Mesenchymal stem cell (in vitro differentiated cells and primary cell): ENCODE results near the gene GADD45G.

Experiments
- DNase-seq: peaks from one replicate; pipeline ENCODE4 v3.0.0-alpha.2; 2013
- H2AFZ ChIP-seq: one replicate; pipeline ENCODE4 v1.6.1; 2013; ENCODE audit warnings: low read depth, mild to moderate bottlenecking, control low read depth, inconsistent platforms, low read length, moderate library complexity
- H2AK5ac ChIP-seq: 2 replicates; pipeline ENCODE4 v1.6.1; 2013; ENCODE audit warnings: low read length, moderate library complexity, mild to moderate bottlenecking, inconsistent platforms; ENCODE audit not compliant: severe bottlenecking
- H2BK120ac ChIP-seq: one replicate; pipeline ENCODE4 v1.6.1; 2013; ENCODE audit warnings: low read depth, mild to moderate bottlenecking, inconsistent platforms, low read length, moderate library complexity
- H2BK12ac ChIP-seq, 2 experiments: one replicate each; pipeline ENCODE4 v1.6.1; 2013; ENCODE audit warnings: inconsistent platforms in 2 of 2, low read length in 2 of 2, mild to moderate bottlenecking in 2 of 2, moderate library complexity in 2 of 2, control low read depth in 1 of 2
- H2BK15ac ChIP-seq: one replicate; pipeline ENCODE4 v1.6.1; 2013; ENCODE audit warnings: mild to moderate bottlenecking, low read depth, inconsistent platforms; ENCODE audit not compliant: poor library complexity, severe bottlenecking
- H2BK5ac ChIP-seq: 2 replicates; pipeline ENCODE4 v1.6.1; 2013; ENCODE audit warnings: low read depth, mild to moderate bottlenecking, low read length, control low read depth, inconsistent platforms; ENCODE audit not compliant: poor library complexity, severe bottlenecking
- H3K14ac ChIP-seq, 2 experiments: one replicate each; pipeline ENCODE4 v1.6.1; 2013; ENCODE audit warnings: inconsistent platforms in 2 of 2, low read length in 2 of 2, control low read depth in 1 of 2, mild to moderate bottlenecking in 1 of 2, moderate library complexity in 1 of 2
- H3K18ac ChIP-seq, 2 experiments: one replicate each; pipeline ENCODE4 v1.6.1; 2013; ENCODE audit warnings: inconsistent platforms in 2 of 2, low read length in 2 of 2, control low read depth in 1 of 2, low read depth in 1 of 2, mild to moderate bottlenecking in 1 of 2
- H3K23ac ChIP-seq, 2 experiments: one replicate each; pipeline ENCODE4 v1.6.1; 2013; ENCODE audit warnings: inconsistent platforms in 2 of 2, low read length in 2 of 2, mild to moderate bottlenecking in 2 of 2, moderate library complexity in 2 of 2, control low read depth in 1 of 2
- H3K27ac ChIP-seq: 2 replicates; pipeline ENCODE4 v1.5.1; 2013; ENCODE audit warnings: mild to moderate bottlenecking, moderate library complexity, low read length, control low read depth, inconsistent platforms; ENCODE audit not compliant: poor library complexity, severe bottlenecking
- H3K27me3 ChIP-seq, 2 experiments: 2 replicates each; pipeline versions ENCODE4 v1.6.1 to v1.7.0; 2013; ENCODE audit warnings: low read length in 2 of 2, mild to moderate bottlenecking in 2 of 2, moderate library complexity in 2 of 2, control low read depth in 1 of 2, inconsistent platforms in 1 of 2; ENCODE audit not compliant: control insufficient read depth in 1 of 2, insufficient read depth in 1 of 2
- H3K36me3 ChIP-seq, 2 experiments: 2 replicates each; pipeline versions ENCODE4 v1.6.1 to v1.7.0; 2013; ENCODE audit warnings: low read length in 2 of 2, control low read depth in 1 of 2, inconsistent platforms in 1 of 2, low read depth in 1 of 2, mild to moderate bottlenecking in 1 of 2; ENCODE audit not compliant: insufficient read depth in 2 of 2, control insufficient read depth in 1 of 2
- H3K4ac ChIP-seq, 2 experiments: one replicate each; pipeline ENCODE4 v1.6.1; 2013; ENCODE audit warnings: inconsistent platforms in 2 of 2, low read length in 2 of 2, mild to moderate bottlenecking in 2 of 2, moderate library complexity in 2 of 2, control low read depth in 1 of 2, low read depth in 1 of 2
- H3K4me1 ChIP-seq: 2 replicates; pipeline ENCODE4 v1.6.1; 2013; ENCODE audit warnings: low read depth, low read length, control low read depth; ENCODE audit not compliant: control insufficient read depth, insufficient read depth
- H3K4me2 ChIP-seq: 2 replicates; pipeline ENCODE4 v1.6.1; 2013; ENCODE audit warnings: low read length, mild to moderate bottlenecking, inconsistent platforms; ENCODE audit not compliant: poor library complexity, severe bottlenecking
- H3K4me3 ChIP-seq, 2 experiments: 2 replicates each; pipeline versions ENCODE4 v1.5.1 to v1.7.0; 2013; ENCODE audit warnings: low read length in 2 of 2, mild to moderate bottlenecking in 2 of 2, control low read depth in 1 of 2, low read depth in 1 of 2; ENCODE audit not compliant: insufficient read depth in 1 of 2
- H3K79me1 ChIP-seq: replicated peaks from 2 replicates; pipeline ENCODE4 v1.6.1; 2013; ENCODE audit warnings: mild to moderate bottlenecking, control low read depth, low read length, inconsistent platforms; ENCODE audit not compliant: poor library complexity, severe bottlenecking
- H3K9ac ChIP-seq: 2 replicates; pipeline ENCODE4 v1.7.0; 2013; ENCODE audit warnings: mild to moderate bottlenecking, low read length, moderate library complexity
- H3K9me3 ChIP-seq: 2 replicates; pipeline ENCODE4 v1.7.0; 2013; ENCODE audit warnings: mild to moderate bottlenecking, low read length; ENCODE audit not compliant: control insufficient read depth
- H4K8ac ChIP-seq: one replicate; pipeline ENCODE4 v1.6.1; 2013; ENCODE audit warnings: inconsistent platforms, mild to moderate bottlenecking, low read length, moderate library complexity
- H4K91ac ChIP-seq: one replicate; pipeline ENCODE4 v1.6.1; 2013; ENCODE audit warnings: mild to moderate bottlenecking, low read length, inconsistent platforms
- WGBS: methylation state at CpG from one replicate; pipeline ENCODE4 v1.1.7; 2013; ENCODE audit warnings: mixed read lengths; 5-methylcytosine and 5-hydroxymethylcytosine counted together

The GADD45G gene

GRCh38 chr9:89616411-89616810, 11.6 kb downstream of the GADD45G start:
- H3K9ac ChIP-seq = no peak overlapping the region
- H3K14ac ChIP-seq = no peak overlapping the region
- H4K8ac ChIP-seq = no peak overlapping the region
- peaks cover 12% of the 10 kb centered on the region for H3K9me3 ChIP-seq
- H3K4me1 ChIP-seq = no peaks in the 10 kb centered on the region
- no peaks in the 10 kb centered on the region for H3K79me1 ChIP-seq
- no peak overlapping the region for H2AFZ ChIP-seq
- WGBS = 87% methylated on average over 8 of the region's 9 CpGs
- H3K36me3 ChIP-seq = no peaks in the 10 kb centered on the region
- H2BK12ac ChIP-seq = no peak overlapping the region
- no peak overlapping the region for H3K4me2 ChIP-seq
- no peak overlapping the region for H3K27ac ChIP-seq
- H2AK5ac ChIP-seq = no peak overlapping the region
- no peak overlapping the region for H2BK120ac ChIP-seq
- peak overlapping the region in 1 of 2 experiments; percentile 16 for H3K18ac ChIP-seq
- H3K4me3 ChIP-seq = no peak overlapping the region
- H3K23ac ChIP-seq = no peak overlapping the region
- H2BK5ac ChIP-seq = no peak overlapping the region
- peaks cover 48 to 68% of the 10 kb centered on the region in 2 experiments for H3K27me3 ChIP-seq
- no peak for DNase-seq
- H2BK15ac ChIP-seq = no peak overlapping the region
- no peak overlapping the region for H3K4ac ChIP-seq
- no peak overlapping the region for H4K91ac ChIP-seq

GRCh38 chr9:89617978-89618377, 13.2 kb downstream of the GADD45G start:
- no peak overlapping the region for H3K9ac ChIP-seq
- no peak overlapping the region for H4K91ac ChIP-seq
- H2BK5ac ChIP-seq = no peak overlapping the region
- H3K4ac ChIP-seq = no peak overlapping the region
- no peaks in the 10 kb centered on the region for H3K4me1 ChIP-seq
- no peaks in the 10 kb centered on the region for H3K36me3 ChIP-seq
- peaks cover 51 to 62% of the 10 kb centered on the region in 2 experiments for H3K27me3 ChIP-seq
- H4K8ac ChIP-seq = no peak overlapping the region
- H3K4me3 ChIP-seq = no peak overlapping the region
- no peaks in the 10 kb centered on the region for H3K79me1 ChIP-seq
- no peak overlapping the region for H3K18ac ChIP-seq
- DNase-seq = no peak
- no peak overlapping the region for H2AK5ac ChIP-seq
- no peak overlapping the region for H2BK120ac ChIP-seq
- H2AFZ ChIP-seq = no peak overlapping the region
- 89% methylated on average over 2 of the region's 2 CpGs for WGBS
- H3K14ac ChIP-seq = no peak overlapping the region
- no peaks in the 10 kb centered on the region for H3K9me3 ChIP-seq
- peak overlapping the region in 1 of 2 experiments; percentile 48 for H3K23ac ChIP-seq
- no peak overlapping the region for H3K27ac ChIP-seq
- no peak overlapping the region for H3K4me2 ChIP-seq
- H2BK15ac ChIP-seq = no peak overlapping the region
- H2BK12ac ChIP-seq = no peak overlapping the region

- no peak overlapping the region for H2BK120ac ChIP-seq
- WGBS = no CpG with 5 or more reads among the region's 1 CpG
These were observed 14.2 kb downstream of the GADD45G start for GRCh38 chr9:89619019-89619418.

GRCh38 chr9:89619424-89620138, 14.8 kb downstream of the GADD45G start:
- no peak overlapping the region for H2BK5ac ChIP-seq
- no peak overlapping the region for H2AFZ ChIP-seq
- no peak overlapping the region for H3K4me2 ChIP-seq
- H4K8ac ChIP-seq = no peak overlapping the region
- peaks cover 67 to 75% of the 10 kb centered on the region in 2 experiments for H3K27me3 ChIP-seq
- H3K4me1 ChIP-seq = no peaks in the 10 kb centered on the region
- no peak overlapping the region for H4K91ac ChIP-seq
- H3K18ac ChIP-seq = no peak overlapping the region
- H3K9ac ChIP-seq = no peak overlapping the region
- H3K27ac ChIP-seq = no peak overlapping the region
- WGBS = 98% methylated on average over 3 of the region's 3 CpGs
- H2BK15ac ChIP-seq = no peak overlapping the region
- H3K23ac ChIP-seq = no peak overlapping the region
- no peak overlapping the region for H3K4me3 ChIP-seq
- no peaks in the 10 kb centered on the region for H3K79me1 ChIP-seq
- H2BK120ac ChIP-seq = no peak overlapping the region
- H3K36me3 ChIP-seq = no peaks in the 10 kb centered on the region
- H2AK5ac ChIP-seq = no peak overlapping the region
- H2BK12ac ChIP-seq = no peak overlapping the region
- H3K14ac ChIP-seq = no peak overlapping the region
- no peaks in the 10 kb centered on the region for H3K9me3 ChIP-seq
- no peak overlapping the region for H3K4ac ChIP-seq
- DNase-seq = no peak

More at GRCh38 chr9:89619019-89619418, 14.2 kb downstream of the GADD45G start:
- no peak overlapping the region for H3K4me3 ChIP-seq
- H3K27ac ChIP-seq = no peak overlapping the region
- H4K8ac ChIP-seq = no peak overlapping the region
- H2BK5ac ChIP-seq = no peak overlapping the region
- H3K4me2 ChIP-seq = no peak overlapping the region
- no peak overlapping the region for H2AFZ ChIP-seq
- H3K18ac ChIP-seq = no peak overlapping the region
- H3K4me1 ChIP-seq = no peaks in the 10 kb centered on the region
- no peak overlapping the region for H4K91ac ChIP-seq
- no peak overlapping the region for H2BK12ac ChIP-seq
- no peak overlapping the region for H3K9ac ChIP-seq
- no peaks in the 10 kb centered on the region for H3K36me3 ChIP-seq
- H3K27me3 ChIP-seq = peaks cover 61 to 73% of the 10 kb centered on the region in 2 experiments
- no peak overlapping the region for H3K23ac ChIP-seq
- no peak for DNase-seq
- no peak overlapping the region for H3K14ac ChIP-seq
- no peaks in the 10 kb centered on the region for H3K79me1 ChIP-seq
- H2BK15ac ChIP-seq = no peak overlapping the region
- no peak overlapping the region for H3K4ac ChIP-seq
- no peak overlapping the region for H2AK5ac ChIP-seq
- H3K9me3 ChIP-seq = no peaks in the 10 kb centered on the region
